Measurements from ENCODE around the gene GRIN2A.

- TF ChIP-seq, protein P1, sequence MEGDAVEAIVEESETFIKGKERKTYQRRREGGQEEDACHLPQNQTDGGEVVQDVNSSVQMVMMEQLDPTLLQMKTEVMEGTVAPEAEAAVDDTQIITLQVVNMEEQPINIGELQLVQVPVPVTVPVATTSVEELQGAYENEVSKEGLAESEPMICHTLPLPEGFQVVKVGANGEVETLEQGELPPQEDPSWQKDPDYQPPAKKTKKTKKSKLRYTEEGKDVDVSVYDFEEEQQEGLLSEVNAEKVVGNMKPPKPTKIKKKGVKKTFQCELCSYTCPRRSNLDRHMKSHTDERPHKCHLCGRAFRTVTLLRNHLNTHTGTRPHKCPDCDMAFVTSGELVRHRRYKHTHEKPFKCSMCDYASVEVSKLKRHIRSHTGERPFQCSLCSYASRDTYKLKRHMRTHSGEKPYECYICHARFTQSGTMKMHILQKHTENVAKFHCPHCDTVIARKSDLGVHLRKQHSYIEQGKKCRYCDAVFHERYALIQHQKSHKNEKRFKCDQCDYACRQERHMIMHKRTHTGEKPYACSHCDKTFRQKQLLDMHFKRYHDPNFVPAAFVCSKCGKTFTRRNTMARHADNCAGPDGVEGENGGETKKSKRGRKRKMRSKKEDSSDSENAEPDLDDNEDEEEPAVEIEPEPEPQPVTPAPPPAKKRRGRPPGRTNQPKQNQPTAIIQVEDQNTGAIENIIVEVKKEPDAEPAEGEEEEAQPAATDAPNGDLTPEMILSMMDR (IDR thresholded peaks at IDR 0.05), result no peak
- TF ChIP-seq POLR2A (IDR thresholded peaks at IDR 0.05), result no peak
Observed at GRCh38 chr16:9868606-9869149, 313.6 kb downstream of the GRIN2A start.

Data from body of pancreas (tissue), 4 donors.